Measurements from ENCODE around the gene OPHN1. TPM values are rescaled to one million over a fixed set of nuclear protein-coding genes. Genes with fewer than 3 reads are reported as not detected.

OPHN1 gene
- total and polyA plus RNA-seq, 2 of the 13 experiments (the other 11 are each of a cell fraction or from before 2014, with no cell fraction given), result 1.6 to 1.7 TPM

DNA sequence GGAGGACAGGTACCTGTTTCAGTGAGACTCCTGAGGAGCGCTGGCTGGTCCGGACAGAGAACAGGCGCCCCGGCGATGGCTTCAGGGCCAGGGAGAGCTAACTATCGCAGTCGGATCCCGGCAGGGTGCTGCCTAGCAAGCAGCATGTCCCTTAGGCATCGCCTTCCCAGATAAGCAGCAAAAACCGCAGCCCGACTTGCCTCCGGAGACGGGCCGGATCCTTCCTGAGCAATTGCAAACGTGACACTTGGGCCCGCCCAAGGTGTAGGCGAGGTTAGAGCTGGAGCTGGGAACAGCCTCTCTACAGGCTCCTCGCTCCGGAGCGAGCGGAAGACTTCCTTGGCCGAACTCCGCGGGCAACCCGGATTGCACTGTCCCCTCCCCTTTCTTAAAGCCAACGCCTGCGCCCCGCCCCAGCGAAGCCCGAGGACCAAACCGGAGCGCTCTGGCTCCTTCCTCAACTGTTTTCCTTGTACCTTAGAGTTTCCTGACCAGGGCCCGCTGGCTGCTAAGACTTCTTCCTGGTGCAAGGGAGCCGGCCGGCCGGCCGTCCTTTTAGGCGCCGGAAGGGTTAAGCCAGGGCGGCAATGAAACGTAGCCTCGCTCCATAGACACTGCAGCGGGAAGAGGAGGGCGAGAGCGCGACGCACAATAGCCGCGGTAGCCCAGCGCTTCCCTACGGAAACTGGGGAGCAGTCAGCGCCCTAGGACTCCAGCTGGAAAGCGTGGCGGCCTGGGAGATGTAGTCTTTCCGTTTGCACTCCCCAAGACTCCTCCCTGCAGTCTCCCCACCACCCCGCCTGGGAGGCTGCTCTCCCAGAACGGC, at the start of gene OPHN1 (continued):
- TF ChIP-seq RXRB (CRISPR knock-in tag; IDR thresholded peaks at IDR 0.05; ENCODE audit: borderline replicate concordance) (no peak), GFI1 (CRISPR knock-in tag; IDR thresholded peaks at IDR 0.05; ENCODE audit: borderline replicate concordance) (no peak), SYNCRIP (IDR thresholded peaks at IDR 0.05; ENCODE audit: insufficient read depth, low read depth, low read length) (no peak), ZKSCAN8 (CRISPR knock-in tag; IDR thresholded peaks at IDR 0.05; ENCODE audit: borderline replicate concordance) (no peak), TRIM24 (CRISPR knock-in tag; IDR thresholded peaks at IDR 0.05) (no peak), ZNF12 (CRISPR knock-in tag; IDR thresholded peaks at IDR 0.05) (no peak), HMG20B (CRISPR knock-in tag; conservative IDR thresholded peaks at IDR 0.05) (no peak), ZNF567 (CRISPR knock-in tag; IDR thresholded peaks at IDR 0.05; ENCODE audit: borderline replicate concordance) (no peak), HNF4A (CRISPR knock-in tag; IDR thresholded peaks at IDR 0.05) (no peak), TCF12 (IDR thresholded peaks at IDR 0.05) (no peak), TCF12 (CRISPR knock-in tag; IDR thresholded peaks at IDR 0.05) (no peak), ZSCAN25 (CRISPR knock-in tag; IDR thresholded peaks at IDR 0.05) (no peak), TOE1 (CRISPR knock-in tag; IDR thresholded peaks at IDR 0.05) (no peak), YY1 (IDR thresholded peaks at IDR 0.05; ENCODE audit: insufficient read depth, insufficient replicate concordance, low read depth, low read length) (no peak), RCOR2 (CRISPR knock-in tag; IDR thresholded peaks at IDR 0.05) (no peak), JUNB (CRISPR knock-in tag; IDR thresholded peaks at IDR 0.05; ENCODE audit: borderline replicate concordance) (no peak), ELF4 (CRISPR knock-in tag; IDR thresholded peaks at IDR 0.05; ENCODE audit: borderline replicate concordance) (no peak), HDAC2 (CRISPR knock-in tag; IDR thresholded peaks at IDR 0.05) (0 out of 2 replicates have a peak, but pooled peaks have one; percentile 12)
- TF ChIP-seq, protein P1, sequence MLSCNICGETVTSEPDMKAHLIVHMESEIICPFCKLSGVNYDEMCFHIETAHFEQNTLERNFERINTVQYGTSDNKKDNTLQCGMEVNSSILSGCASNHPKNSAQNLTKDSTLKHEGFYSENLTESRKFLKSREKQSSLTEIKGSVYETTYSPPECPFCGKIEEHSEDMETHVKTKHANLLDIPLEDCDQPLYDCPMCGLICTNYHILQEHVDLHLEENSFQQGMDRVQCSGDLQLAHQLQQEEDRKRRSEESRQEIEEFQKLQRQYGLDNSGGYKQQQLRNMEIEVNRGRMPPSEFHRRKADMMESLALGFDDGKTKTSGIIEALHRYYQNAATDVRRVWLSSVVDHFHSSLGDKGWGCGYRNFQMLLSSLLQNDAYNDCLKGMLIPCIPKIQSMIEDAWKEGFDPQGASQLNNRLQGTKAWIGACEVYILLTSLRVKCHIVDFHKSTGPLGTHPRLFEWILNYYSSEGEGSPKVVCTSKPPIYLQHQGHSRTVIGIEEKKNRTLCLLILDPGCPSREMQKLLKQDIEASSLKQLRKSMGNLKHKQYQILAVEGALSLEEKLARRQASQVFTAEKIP (CRISPR knock-in tag; IDR thresholded peaks at IDR 0.05; ENCODE audit: borderline replicate concordance), result no peak
- TF ChIP-seq, protein P2, sequence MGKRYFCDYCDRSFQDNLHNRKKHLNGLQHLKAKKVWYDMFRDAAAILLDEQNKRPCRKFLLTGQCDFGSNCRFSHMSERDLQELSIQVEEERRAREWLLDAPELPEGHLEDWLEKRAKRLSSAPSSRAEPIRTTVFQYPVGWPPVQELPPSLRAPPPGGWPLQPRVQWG (CRISPR knock-in tag; IDR thresholded peaks at IDR 0.05; ENCODE audit: borderline replicate concordance, low read depth), result no peak
- TF ChIP-seq, protein P3, sequence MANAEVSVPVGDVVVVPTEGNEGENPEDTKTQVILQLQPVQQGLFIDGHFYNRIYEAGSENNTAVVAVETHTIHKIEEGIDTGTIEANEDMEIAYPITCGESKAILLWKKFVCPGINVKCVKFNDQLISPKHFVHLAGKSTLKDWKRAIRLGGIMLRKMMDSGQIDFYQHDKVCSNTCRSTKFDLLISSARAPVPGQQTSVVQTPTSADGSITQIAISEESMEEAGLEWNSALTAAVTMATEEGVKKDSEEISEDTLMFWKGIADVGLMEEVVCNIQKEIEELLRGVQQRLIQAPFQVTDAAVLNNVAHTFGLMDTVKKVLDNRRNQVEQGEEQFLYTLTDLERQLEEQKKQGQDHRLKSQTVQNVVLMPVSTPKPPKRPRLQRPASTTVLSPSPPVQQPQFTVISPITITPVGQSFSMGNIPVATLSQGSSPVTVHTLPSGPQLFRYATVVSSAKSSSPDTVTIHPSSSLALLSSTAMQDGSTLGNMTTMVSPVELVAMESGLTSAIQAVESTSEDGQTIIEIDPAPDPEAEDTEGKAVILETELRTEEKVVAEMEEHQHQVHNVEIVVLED (CRISPR knock-in tag; IDR thresholded peaks at IDR 0.05; ENCODE audit: borderline replicate concordance), result peak; percentile 58; the same call in 1 of the 2 replicates
- TF ChIP-seq, protein P4, sequence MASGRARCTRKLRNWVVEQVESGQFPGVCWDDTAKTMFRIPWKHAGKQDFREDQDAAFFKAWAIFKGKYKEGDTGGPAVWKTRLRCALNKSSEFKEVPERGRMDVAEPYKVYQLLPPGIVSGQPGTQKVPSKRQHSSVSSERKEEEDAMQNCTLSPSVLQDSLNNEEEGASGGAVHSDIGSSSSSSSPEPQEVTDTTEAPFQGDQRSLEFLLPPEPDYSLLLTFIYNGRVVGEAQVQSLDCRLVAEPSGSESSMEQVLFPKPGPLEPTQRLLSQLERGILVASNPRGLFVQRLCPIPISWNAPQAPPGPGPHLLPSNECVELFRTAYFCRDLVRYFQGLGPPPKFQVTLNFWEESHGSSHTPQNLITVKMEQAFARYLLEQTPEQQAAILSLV (CRISPR knock-in tag; IDR thresholded peaks at IDR 0.05; ENCODE audit: borderline replicate concordance), result no peak
- TF ChIP-seq, protein P5, sequence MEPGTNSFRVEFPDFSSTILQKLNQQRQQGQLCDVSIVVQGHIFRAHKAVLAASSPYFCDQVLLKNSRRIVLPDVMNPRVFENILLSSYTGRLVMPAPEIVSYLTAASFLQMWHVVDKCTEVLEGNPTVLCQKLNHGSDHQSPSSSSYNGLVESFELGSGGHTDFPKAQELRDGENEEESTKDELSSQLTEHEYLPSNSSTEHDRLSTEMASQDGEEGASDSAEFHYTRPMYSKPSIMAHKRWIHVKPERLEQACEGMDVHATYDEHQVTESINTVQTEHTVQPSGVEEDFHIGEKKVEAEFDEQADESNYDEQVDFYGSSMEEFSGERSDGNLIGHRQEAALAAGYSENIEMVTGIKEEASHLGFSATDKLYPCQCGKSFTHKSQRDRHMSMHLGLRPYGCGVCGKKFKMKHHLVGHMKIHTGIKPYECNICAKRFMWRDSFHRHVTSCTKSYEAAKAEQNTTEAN (CRISPR knock-in tag; conservative IDR thresholded peaks at IDR 0.05), result no peak
- TF ChIP-seq, protein P6, sequence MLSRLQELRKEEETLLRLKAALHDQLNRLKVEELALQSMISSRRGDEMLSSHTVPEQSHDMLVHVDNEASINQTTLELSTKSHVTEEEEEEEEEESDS (CRISPR knock-in tag; IDR thresholded peaks at IDR 0.05; ENCODE audit: borderline replicate concordance), result no peak

All from HepG2 (cell line).